GM19452 (cell line): Measurements from ENCODE around the gene SPG21.

ENCODE experiments used
- ATAC-seq: cut with Tn5 transposase; IDR thresholded peaks from one replicate; pipeline ENCODE4 v1.9.1; 2021; ENCODE audit not compliant: unreplicated experiment

The SPG21 gene

DNA sequence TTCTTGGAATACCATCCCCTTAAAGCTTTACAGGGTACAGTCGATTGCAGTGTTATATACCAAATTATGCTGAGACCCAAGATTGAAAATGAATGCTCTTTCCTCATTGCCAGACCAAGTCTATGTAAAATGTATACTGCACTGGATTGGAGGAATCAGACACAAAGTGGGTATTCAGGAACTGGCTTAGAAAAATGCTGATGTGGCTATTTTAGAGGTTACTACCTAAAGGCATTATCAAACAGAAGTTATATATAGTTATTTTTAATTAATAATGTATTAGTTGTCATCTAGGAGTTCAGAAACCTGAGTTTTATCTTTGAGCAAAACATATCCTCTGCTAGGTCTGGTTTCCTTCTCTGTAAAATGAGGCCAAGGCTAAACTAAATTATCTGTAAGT, 3.6 kb upstream of the SPG21 start:
- ATAC-seq: no peak

DNA sequence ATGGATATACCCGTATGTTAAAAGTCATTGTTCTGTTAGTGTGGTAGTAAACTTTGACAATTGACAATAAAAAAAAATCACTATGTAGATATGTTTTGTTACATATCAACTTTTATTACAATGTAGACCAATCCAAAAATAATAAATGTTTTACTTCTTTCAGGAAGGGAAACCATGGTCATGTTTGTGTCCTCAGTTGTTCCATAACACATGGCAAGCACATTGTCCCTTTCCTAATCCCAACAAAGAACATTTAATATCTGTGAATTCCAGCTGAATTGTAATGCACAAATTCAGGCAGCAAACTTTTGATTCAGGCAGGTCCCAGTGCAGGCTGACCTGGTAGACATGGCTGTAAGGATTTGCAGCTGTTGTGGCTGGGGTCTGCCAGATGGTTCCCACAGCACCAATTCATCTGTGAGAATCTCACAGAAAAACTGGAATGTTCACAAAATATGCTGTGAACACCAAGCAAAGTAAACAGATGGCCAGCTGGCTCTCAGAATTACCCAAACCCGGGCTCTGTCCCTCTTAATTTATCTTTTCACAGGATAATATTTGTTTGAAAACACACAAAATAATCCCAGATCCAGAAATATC, 1.9 kb upstream of the SPG21 start:
- ATAC-seq: no peak

DNA sequence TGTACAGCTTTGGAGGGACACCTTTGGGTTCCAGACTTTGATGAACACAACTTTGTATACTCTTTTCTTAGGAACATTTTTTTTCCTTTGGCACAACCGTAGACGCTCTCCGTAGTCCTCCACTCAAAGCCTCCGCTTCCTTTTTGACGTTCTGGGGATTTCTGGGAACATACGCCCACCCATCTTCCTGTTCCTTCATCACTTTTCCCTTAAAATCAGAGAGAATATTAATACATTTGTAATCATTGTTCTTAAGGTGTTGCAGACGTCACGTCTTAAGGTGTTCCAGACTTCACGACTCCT, 405 bp upstream of the SPG21 start:
- no peak for ATAC-seq

DNA sequence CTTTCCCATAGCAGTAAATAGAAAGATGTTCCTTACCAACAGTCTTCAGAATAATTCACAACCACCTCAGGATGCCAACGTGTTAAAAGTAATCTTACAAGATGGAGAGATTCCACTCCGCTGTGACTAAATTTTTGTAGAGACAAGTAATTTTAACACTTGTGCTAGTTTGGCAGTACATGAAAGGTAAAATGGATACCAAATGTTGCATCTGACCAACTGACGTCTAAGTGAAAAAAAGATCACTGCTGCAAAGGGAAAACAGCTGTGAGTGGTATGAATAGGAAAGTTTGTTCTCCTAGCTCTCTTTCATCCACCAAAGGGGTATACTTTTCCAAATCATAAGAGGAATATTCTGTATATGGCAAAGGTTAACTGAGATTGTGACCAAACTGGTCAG, 2.6 kb downstream of the SPG21 start:
- no peak for ATAC-seq

DNA sequence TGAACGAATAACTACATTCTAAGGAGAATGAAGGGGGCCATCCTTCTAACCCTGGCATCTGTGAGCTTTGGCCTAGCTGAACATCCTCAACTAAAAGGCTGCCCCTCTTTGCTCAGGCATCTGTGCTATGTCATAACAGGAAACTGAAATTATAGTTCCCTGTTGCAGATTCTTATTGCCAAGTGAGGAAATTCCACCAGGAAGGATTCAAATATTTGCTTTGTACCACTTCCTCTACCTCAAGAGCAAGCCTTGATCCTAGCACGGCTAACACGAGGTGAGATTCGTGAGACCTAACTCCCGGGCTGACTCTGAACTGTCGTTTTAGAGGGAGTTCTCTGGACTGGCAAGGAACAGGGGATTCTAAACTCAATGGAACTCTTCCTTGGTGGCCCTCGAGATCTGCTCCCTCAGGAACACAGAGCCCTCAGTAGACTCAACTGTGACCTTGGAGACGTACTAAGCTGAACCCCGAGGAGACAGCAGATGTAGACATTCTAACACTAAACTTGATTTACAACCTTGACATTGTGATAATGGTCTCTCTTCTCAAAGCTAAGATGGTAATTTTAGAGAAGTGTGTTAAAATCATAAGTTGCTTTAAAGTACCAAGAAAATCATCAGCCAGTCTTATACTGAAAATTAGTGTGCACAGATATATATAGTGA, 4.2 kb downstream of the SPG21 start:
- ATAC-seq: no peak

DNA sequence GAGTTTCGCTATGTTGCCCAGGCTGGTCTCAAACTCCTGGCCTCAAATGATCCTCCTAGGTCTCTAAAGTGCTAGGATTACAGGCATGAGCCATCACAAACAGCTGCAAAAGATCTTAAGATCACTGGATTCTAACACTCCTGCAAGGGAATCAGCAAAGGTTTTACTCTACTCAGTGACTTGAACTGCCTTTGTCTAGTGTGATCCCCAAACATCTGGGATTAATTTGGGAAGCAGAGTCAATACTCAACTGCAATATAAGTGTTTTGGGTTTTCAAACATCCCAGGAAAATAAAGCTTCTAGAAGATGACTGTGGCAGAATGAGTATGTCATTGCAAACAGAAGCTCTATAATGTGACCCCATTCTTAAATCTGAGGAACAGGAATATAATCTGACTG, 7.2 kb downstream of the SPG21 start:
- ATAC-seq: no peak

DNA sequence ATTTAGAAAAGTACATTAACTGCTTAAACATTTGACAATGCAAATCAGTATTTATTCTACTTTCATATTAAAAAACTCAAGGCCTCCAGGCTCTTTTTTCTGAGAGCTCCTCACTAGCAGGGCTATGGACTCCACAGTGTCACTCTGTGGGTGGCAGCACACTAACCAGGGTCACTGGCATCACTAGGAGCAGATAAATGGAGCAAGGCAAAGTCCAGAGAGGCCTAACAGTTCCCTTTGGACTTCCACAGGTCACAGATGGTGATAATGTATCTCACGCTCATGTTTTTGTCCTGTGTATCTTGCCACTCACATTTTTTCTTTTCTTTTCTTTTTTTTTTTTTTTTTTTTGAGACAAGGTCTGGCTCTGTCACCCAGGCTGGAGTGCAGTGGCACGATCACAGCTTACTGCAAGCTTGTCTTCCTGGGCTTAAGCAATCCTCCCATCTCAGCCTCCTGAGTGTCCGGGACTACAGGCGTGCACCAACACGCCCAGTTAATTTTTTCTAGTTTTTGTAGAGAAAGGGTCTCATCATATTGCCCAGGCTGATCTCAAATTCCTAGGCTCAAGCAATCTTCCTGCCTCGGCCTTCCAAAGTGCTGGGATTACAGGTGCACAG, 7.8 kb downstream of the SPG21 start:
- no peak for ATAC-seq

DNA sequence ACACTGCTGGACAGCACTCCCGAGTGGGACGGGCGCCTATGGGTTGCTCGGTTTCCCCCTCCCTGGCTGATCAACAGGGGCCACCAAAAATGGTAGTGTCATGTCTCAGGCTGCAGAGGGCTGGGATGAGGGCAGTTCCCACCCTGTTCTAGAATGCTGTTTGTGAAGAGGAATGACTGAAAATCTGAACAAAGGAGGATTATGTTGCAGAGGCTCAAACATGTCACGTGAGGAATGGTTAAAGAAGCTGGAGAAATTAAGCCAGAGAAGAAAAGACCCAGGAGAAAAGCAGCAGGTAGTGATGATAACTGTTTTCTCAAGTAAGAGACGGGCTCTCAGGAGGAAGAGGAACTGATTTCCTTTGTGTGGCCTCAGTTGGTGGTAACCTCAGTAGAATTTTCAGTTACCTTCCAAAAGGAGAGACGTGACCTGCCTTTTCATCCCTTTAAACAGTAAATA, 10.4 kb downstream of the SPG21 start:
- ATAC-seq: no peak

DNA sequence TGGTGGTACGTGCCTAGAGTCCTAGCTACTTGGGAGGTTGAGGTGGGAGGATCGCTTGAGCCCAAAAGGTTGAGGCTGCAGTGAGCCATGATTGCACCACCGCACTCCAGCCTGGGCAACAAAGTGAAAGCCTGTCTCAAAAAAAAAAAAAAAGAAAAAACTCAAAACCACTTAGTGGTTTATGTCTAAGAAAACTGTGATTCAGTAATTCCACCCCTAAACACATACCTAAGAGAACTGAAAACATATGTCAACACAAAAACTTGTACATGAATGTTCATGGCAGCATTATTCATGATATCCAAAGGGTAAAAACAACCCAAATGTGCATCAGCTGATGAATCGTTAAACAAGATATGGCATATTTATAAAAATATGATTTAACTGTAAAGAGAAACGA, 14.3 kb downstream of the SPG21 start:
- no peak for ATAC-seq

DNA sequence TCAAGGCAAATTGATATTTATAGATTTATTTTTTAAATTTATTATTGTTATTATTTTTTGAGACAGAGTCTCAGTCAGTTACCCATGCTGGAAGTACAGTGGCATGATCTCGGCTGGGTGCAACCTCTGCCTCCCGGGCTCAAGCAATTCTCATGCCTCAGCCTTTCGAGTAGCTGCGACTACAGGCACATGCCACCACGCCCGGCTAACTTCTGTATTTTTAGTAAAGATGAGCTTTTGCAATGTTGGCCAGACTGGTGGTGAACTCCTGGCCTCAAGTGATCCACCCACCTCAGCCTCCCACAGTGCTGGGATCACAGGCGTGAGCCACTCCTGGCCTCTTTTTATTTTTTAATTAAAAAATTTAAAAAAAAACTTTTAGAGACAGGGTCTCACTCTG, 19.0 kb downstream of the SPG21 start:
- no peak for ATAC-seq

DNA sequence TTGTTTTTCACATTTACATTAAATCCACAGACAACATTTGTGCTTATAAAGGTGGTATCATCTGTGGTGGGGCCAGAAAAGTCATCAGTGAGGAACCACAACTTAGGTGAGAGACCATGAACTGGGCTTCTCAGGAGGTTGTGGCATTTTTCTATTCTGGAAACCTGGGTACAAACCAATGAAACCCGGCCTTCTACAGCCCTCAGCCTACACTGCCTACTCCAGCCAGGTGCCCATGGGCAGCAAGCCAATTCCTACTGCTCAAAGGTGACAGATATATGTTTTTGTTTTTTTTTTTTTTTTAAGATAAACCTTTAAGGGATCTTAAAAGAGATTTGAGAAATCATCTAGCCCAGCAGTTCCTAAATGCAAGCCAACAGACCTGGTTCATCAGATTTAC, 20.3 kb downstream of the SPG21 start:
- ATAC-seq: no peak

DNA sequence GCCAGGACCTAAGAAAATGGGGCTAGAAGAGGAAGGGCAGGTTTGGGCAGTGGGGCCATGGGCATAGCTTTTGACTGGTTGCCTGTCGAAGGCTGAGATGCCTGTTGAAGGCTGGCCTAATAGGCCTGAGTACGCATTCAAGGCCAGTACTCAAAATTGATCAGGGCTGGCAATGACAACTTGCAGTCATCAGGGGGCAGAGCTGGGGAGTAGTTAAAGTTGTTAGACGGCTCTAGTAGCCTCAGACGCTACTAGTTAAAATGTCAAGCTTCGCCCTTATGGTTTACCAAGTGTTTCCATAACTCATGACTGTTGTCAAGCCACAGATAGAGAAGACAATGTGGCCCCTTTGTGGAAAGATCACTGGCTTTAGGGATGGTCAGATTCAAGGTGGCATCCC, 28.7 kb downstream of the SPG21 start:
- no peak for ATAC-seq

DNA sequence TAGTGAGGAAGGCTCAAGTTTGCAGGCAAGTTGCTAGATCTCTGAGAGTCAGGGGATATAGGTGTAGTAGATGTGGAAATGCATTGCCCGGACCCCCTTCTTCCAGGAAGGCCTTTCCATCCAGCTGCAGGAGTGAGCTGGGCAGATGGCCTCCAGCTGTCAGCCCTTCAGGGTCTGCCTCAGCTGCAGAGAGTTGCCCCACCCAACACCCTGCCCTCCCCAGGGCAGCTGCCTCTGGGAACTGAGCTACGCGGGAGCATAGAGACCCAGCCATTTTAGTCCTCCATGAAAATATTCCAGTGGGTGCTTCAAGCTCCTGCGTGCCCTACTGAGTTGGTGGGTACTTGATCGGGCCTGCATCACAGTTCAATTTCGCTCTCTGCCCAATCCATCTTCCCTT, 29.6 kb downstream of the SPG21 start:
- no peak for ATAC-seq

DNA sequence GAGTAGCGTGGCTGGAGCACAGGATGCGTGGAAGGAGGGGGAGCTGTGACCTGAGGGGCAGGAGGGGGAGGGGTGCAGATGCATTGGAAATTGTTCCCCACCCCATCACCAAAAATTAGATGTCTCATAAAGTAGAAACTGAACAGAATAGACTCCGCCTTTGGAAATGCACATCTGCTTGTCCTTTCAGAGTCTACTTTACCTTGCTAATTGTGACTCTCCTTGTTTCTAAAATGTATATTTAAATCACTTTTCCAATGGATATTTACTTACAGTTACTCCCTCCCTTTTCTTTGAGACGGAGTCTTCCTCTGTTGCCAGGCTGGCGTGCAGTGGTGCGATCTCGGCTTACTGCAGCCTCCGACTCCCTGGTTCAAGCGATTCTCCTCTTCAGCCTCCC, 30.6 kb downstream of the SPG21 start:
- ATAC-seq: no peak

DNA sequence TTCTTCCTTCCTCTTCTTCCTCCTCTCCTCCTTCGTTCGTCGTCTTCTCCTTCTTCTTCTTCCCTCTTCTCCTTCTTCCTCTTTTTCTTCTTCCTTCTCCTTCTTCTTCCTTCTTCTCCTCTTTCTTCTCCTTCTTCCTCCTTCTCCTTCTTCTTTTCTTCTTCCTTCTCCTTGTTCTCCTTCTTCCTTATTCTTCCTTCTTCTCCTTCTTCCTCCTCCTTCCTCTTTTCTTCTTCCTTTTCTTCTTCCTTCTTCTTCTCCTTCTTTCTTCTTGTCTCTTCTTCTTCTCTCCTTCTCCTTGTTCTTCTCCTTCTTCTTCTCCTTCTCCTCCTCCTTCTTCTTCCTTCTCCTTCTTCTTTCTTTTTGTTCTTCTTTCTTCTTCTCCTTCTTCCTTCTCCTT, 35.3 kb downstream of the SPG21 start:
- no peak for ATAC-seq

DNA sequence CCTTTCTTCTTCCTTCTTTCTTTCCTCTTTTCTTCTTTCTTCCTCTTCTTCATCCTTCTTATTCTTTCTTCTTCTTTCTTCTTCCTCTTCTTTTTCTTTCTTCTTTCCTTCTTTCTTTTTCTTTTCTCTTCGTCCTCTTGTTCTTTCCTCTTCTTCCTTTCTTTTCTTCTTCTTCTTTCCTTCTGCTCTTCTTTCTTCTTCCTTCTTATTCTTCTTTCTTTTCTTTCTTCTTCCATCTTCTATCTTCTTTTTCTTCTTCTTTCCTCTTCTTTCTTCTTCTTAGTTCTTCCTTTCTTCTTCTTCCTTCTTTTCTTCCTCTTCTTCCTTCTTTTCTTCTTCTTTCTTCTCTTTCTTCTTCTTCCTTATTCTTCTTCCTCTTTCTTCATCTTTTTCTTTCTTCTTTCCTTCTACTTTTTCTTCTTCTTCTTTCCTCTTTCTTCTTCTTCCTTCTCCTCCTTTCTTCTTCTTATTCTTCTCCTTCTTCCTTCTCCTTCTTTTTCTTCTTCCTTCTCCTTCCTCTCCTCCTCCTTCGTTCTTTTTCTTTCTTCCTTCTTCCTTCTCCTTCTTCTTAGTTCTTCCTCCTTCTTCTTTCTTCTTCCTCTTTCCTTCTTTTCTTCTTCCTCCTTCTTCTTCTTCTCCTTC, 37.8 kb downstream of the SPG21 start:
- ATAC-seq: no peak

DNA sequence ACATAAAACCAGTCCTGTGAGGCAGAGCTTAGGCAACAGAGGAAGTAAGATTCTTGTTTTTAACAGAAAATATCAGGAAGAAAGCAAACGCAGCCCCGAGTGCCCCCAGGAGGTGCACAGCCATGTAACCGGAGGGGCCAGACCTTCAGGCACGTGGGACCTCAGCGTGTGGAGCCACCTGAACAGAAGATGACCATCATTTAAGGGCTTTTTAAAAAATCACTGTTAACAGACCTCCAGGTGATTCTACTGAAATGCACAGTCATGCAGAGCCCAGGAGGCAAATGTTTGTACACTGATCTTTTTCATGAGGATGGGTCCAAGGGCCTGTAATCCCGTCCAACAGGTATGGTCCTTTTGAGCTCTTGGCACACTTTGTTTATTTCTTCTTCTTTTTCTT, 38.8 kb downstream of the SPG21 start:
- no peak for ATAC-seq

DNA sequence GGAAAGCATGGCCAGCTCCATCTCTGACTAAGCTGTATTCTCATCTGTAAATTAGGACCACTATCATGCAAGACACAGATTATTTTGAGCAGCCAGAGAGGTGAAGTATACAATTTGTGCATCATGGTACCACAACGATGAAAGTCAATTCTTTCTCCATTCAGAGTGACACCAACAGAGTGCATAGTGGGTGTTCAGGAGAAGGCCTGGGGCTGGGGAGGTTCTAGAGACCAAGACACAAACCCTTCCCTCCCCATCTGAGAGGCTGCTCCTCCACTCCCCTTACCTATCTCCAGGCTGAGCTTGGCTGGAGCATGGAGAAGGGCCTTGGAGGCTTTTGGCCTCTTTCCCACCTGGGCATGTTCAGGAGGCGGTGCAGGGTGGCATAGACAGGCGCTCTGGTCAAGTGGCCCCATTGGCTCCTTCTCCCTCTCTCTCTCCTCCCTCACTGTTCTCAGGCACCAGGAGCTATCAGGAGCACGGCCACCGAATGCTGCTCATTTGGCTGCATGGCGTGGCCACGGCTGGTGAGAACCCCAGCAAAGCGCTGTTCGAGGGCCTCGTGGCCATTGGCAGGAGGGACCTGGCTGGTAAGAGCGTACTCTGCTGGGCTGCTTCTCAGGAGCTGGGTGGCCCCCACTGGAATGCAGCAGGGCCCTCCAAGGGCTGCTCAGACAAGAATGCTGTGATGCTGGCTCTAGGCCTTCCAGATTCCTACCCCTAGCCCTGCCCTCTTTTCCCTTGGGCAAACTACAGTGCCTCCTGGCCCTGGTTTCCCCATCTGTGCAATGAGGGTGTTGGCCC, 40.1 kb downstream of the SPG21 start:
- no peak for ATAC-seq

DNA sequence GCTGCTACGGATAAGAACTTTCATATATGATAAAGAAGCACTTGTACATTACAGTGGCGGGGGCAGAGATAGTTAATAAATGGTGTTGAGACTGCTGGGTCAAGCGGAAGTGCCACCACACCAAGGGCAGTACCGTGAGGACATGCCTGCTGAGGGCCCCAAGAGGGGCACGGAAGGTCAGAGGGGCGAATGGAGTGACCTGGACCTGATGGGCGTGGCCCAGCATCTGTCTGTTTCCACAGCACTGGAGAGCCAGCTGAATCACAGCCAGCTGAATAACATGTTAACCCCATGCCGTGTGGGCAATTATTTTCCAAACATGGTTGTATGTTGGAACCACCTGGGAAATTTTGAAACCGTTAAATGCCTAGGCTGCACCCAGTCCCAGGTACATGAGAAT, 40.8 kb downstream of the SPG21 start:
- ATAC-seq: no peak

DNA sequence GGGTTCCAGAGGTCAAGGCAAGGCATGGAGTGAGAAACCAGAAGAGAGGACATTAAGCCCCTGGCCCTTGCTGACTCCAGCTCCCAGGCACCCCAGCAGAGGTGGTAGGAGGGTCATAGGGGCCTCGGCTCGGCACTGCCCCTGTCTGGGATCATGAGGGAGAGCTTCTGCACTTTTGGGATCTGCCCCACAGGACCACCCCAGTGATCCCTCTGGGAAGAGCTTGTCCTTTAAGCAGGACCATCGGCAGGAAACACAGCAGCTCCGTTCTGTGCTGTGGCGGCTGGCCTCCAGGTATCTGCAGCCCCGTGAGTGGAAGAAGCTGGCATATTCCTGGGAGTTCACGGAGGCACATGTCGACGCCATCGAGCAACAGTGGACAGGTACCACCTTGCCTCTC, 42.5 kb downstream of the SPG21 start:
- no peak for ATAC-seq

DNA sequence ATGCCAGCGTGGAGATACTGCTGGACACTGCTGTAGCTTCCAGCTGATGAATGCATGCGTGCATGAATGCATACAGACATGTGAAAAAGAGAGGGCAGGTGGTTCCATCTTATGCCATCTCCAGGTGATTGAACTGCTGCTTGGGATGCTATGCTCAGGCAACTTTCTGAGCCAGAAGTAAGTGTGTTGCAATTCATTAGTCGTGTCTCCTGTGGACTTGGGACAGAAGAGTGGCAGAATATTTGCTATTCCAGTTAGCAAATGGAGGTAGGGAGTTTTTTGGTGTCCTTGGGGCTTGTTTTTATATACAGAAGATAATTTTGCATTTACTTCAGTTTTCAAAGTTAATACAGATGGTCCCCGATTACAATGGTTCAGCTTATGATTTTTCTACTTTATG, 44.8 kb downstream of the SPG21 start:
- ATAC-seq: no peak
